ENCODE data around the gene KLK15. TPM values are rescaled to one million over a fixed set of nuclear protein-coding genes. Genes with fewer than 3 reads are reported as not detected.

KLK15 gene
- total RNA-seq, 1 donor from 2014 or later = not detected

- TF ChIP-seq CTCF (IDR thresholded peaks at IDR 0.05) = no peak
- peaks cover 7% of the 10 kb centered on the region for H3K4me1 Mint-ChIP-seq (ENCODE audit: low read depth)
- H3K27ac Mint-ChIP-seq (ENCODE audit: unreplicated experiment) = no peak overlapping the region
- DNase-seq (ENCODE audit: low spot score) = no peak
- no peak overlapping the region for H3K4me3 Mint-ChIP-seq (ENCODE audit: unreplicated experiment)
- H3K9me3 Mint-ChIP-seq (ENCODE audit: low read depth) = no peaks in the 10 kb centered on the region
- H3K27me3 Mint-ChIP-seq (ENCODE audit: low read depth) = peaks cover 66% of the 10 kb centered on the region
- no peaks in the 10 kb centered on the region for H3K36me3 Mint-ChIP-seq (ENCODE audit: low read depth)
These were observed 56.1 kb downstream of the KLK15 start for GRCh38 chr19:50777261-50777660.

- peaks cover 7% of the 10 kb centered on the region for H3K4me1 Mint-ChIP-seq (ENCODE audit: low read depth)
- no peak for DNase-seq (ENCODE audit: low spot score)
These were observed 57.2 kb downstream of the KLK15 start for GRCh38 chr19:50776131-50776530.

More at GRCh38 chr19:50776131-50776530, 57.2 kb downstream of the KLK15 start:
- Mint-ChIP-seq H3K4me3 (ENCODE audit: unreplicated experiment) (no peak overlapping the region), H3K27me3 (ENCODE audit: low read depth) (peaks cover 63% of the 10 kb centered on the region), H3K9me3 (ENCODE audit: low read depth) (no peaks in the 10 kb centered on the region), H3K36me3 (ENCODE audit: low read depth) (no peaks in the 10 kb centered on the region), H3K27ac (ENCODE audit: unreplicated experiment) (no peak overlapping the region)
- no peak for TF ChIP-seq CTCF (IDR thresholded peaks at IDR 0.05)

Other genes starting within 250 kb of the KLK15 start
- gene SYT3, start 193.7 kb downstream of the KLK15 start, total RNA-seq = 0.28 to 0.77 TPM (median 0.47 TPM) in 3 replicates
- gene C19orf81, start 184.1 kb downstream of the KLK15 start, total RNA-seq = 1.7 to 4.3 TPM (median 2.5 TPM) in 3 replicates
- gene SHANK1, start 113.8 kb downstream of the KLK15 start, total RNA-seq = 0.27 to 0.65 TPM (median 0.41 TPM) in 3 replicates
- gene CLEC11A, start 110.2 kb downstream of the KLK15 start, total RNA-seq = 2.9 to 5.4 TPM (median 5.1 TPM) in 3 replicates
- gene GPR32, start 63.1 kb downstream of the KLK15 start, total RNA-seq = not detected in 3 replicates
- not detected in 3 replicates for gene ACP4, start 43.2 kb downstream of the KLK15 start, total RNA-seq
- not detected in 3 replicates for gene KLK1, start 9.8 kb downstream of the KLK15 start, total RNA-seq
- not detected in 3 replicates for gene KLK3, start 21.3 kb upstream of the KLK15 start, total RNA-seq
- not detected in 3 replicates for gene KLK2, start 39.9 kb upstream of the KLK15 start, total RNA-seq
- gene KLK4, start 77.8 kb upstream of the KLK15 start, total RNA-seq = not detected in 3 replicates
- 0.38 to 0.42 TPM in 2 of 3 replicates, not detected in the other for gene KLK5, start 119.5 kb upstream of the KLK15 start, total RNA-seq
- gene KLK6, start 136.0 kb upstream of the KLK15 start, total RNA-seq = not detected in 3 replicates
- not detected in 3 replicates for gene KLK7, start 150.3 kb upstream of the KLK15 start, total RNA-seq
- gene KLK8, start 168.0 kb upstream of the KLK15 start, total RNA-seq = not detected in 3 replicates
- not detected in 3 replicates for gene KLK10, start 186.1 kb upstream of the KLK15 start, total RNA-seq
- gene KLK11, start 193.0 kb upstream of the KLK15 start, total RNA-seq = not detected in 3 replicates
- not detected in 3 replicates for gene KLK12, start 201.4 kb upstream of the KLK15 start, total RNA-seq
- not detected in 3 replicates for gene KLK13, start 231.5 kb upstream of the KLK15 start, total RNA-seq
- gene KLK14, start 249.3 kb upstream of the KLK15 start, total RNA-seq = not detected in 3 replicates

All from chondrocyte (in vitro differentiated cells).